ENCODE results near the gene B9D2. TPM values are rescaled to one million over a fixed set of nuclear protein-coding genes. Genes with fewer than 3 reads are reported as not detected.

Gene B9D2
- total and polyA plus RNA-seq, 2 experiments from 2014 or later, result 2.7 to 7.4 TPM

DNA sequence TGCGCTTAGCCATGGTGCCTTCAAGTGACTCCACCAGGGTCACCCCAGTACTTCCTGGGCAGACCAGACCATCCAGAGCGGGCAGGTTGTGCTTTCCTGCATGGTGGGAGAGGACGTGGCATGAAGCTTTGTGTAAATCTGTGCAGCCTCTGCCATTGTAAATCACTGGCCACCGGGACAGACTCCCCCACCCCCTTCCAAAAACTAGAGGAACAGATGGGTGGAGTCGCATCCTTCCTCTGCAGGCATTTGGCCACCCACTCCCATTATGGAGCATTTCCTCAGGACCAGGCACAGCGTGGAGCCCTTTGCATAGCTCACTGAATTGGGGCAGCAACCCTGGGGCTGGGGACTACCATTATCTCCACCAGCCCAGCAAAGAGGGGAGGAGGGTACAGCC is 41.8 kb upstream of the B9D2 start:
- no peak overlapping the region for H3K4me2 ChIP-seq
- H4K20me1 ChIP-seq (replicated peaks; ENCODE audit: insufficient read depth), result no peaks in the 10 kb centered on the region; the same call in 1 of the 2 replicates
- H3K4me1 ChIP-seq (ENCODE audit: insufficient read depth), result no peaks in the 10 kb centered on the region
- no peaks in the 10 kb centered on the region for H3K36me3 ChIP-seq (ENCODE audit: insufficient read depth)
- Mint-ChIP-seq H3K4me1 (peaks cover 8% of the 10 kb centered on the region), H3K36me3 (ENCODE audit: low read depth) (peaks cover 3% of the 10 kb centered on the region; the same call in 2 of the 3 replicates), H3K27me3 (ENCODE audit: insufficient read depth, low read depth, poor library complexity) (peaks cover 2% of the 10 kb centered on the region), H3K27ac (no peak overlapping the region), H3K9me3 (no peaks in the 10 kb centered on the region), H3K4me3 (no peak overlapping the region)
- no peak overlapping the region for H2AFZ ChIP-seq
- H3K79me2 ChIP-seq (replicated peaks; ENCODE audit: insufficient read depth), result no peaks in the 10 kb centered on the region
- H3K4me3 ChIP-seq, result no peak overlapping the region
- H3K27ac ChIP-seq (ENCODE audit: low read depth), result no peak overlapping the region
- no peaks in the 10 kb centered on the region for H3K9me2 ChIP-seq (ENCODE audit: insufficient read depth)
- H3F3A ChIP-seq (replicated peaks; ENCODE audit: low read depth), result peaks cover 7% of the 10 kb centered on the region; the same call in 1 of the 2 replicates
- ATAC-seq (no peak), DNase-seq (ENCODE audit: low spot score) (no peak)
- H3K27me3 ChIP-seq (ENCODE audit: insufficient read depth), result no peaks in the 10 kb centered on the region
- TF ChIP-seq NANOG (IDR thresholded peaks at IDR 0.05; ENCODE audit: borderline replicate concordance) (no peak), ZNF331 (CRISPR knock-in tag; IDR thresholded peaks at IDR 0.05; ENCODE audit: low read depth) (no peak), JUNB (IDR thresholded peaks at IDR 0.05; ENCODE audit: unreplicated experiment) (no peak), STAT1 (IDR thresholded peaks at IDR 0.05; ENCODE audit: unreplicated experiment) (no peak), CREB1 (CRISPR knock-in tag; IDR thresholded peaks at IDR 0.05; ENCODE audit: low read depth) (no peak), EZH2 (IDR thresholded peaks at IDR 0.05; ENCODE audit: low read depth, unreplicated experiment) (no peak), EZH2phosphoT487 (IDR thresholded peaks at IDR 0.05; ENCODE audit: unreplicated experiment) (no peak), ZNF114 (CRISPR knock-in tag; IDR thresholded peaks at IDR 0.05) (no peak), POLR2AphosphoS5 (IDR thresholded peaks at IDR 0.05; ENCODE audit: low read depth) (no peak)
- TF ChIP-seq, protein P1, sequence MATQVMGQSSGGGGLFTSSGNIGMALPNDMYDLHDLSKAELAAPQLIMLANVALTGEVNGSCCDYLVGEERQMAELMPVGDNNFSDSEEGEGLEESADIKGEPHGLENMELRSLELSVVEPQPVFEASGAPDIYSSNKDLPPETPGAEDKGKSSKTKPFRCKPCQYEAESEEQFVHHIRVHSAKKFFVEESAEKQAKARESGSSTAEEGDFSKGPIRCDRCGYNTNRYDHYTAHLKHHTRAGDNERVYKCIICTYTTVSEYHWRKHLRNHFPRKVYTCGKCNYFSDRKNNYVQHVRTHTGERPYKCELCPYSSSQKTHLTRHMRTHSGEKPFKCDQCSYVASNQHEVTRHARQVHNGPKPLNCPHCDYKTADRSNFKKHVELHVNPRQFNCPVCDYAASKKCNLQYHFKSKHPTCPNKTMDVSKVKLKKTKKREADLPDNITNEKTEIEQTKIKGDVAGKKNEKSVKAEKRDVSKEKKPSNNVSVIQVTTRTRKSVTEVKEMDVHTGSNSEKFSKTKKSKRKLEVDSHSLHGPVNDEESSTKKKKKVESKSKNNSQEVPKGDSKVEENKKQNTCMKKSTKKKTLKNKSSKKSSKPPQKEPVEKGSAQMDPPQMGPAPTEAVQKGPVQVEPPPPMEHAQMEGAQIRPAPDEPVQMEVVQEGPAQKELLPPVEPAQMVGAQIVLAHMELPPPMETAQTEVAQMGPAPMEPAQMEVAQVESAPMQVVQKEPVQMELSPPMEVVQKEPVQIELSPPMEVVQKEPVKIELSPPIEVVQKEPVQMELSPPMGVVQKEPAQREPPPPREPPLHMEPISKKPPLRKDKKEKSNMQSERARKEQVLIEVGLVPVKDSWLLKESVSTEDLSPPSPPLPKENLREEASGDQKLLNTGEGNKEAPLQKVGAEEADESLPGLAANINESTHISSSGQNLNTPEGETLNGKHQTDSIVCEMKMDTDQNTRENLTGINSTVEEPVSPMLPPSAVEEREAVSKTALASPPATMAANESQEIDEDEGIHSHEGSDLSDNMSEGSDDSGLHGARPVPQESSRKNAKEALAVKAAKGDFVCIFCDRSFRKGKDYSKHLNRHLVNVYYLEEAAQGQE (IDR thresholded peaks at IDR 0.05; ENCODE audit: unreplicated experiment), result no peak
- TF ChIP-seq, protein P2, sequence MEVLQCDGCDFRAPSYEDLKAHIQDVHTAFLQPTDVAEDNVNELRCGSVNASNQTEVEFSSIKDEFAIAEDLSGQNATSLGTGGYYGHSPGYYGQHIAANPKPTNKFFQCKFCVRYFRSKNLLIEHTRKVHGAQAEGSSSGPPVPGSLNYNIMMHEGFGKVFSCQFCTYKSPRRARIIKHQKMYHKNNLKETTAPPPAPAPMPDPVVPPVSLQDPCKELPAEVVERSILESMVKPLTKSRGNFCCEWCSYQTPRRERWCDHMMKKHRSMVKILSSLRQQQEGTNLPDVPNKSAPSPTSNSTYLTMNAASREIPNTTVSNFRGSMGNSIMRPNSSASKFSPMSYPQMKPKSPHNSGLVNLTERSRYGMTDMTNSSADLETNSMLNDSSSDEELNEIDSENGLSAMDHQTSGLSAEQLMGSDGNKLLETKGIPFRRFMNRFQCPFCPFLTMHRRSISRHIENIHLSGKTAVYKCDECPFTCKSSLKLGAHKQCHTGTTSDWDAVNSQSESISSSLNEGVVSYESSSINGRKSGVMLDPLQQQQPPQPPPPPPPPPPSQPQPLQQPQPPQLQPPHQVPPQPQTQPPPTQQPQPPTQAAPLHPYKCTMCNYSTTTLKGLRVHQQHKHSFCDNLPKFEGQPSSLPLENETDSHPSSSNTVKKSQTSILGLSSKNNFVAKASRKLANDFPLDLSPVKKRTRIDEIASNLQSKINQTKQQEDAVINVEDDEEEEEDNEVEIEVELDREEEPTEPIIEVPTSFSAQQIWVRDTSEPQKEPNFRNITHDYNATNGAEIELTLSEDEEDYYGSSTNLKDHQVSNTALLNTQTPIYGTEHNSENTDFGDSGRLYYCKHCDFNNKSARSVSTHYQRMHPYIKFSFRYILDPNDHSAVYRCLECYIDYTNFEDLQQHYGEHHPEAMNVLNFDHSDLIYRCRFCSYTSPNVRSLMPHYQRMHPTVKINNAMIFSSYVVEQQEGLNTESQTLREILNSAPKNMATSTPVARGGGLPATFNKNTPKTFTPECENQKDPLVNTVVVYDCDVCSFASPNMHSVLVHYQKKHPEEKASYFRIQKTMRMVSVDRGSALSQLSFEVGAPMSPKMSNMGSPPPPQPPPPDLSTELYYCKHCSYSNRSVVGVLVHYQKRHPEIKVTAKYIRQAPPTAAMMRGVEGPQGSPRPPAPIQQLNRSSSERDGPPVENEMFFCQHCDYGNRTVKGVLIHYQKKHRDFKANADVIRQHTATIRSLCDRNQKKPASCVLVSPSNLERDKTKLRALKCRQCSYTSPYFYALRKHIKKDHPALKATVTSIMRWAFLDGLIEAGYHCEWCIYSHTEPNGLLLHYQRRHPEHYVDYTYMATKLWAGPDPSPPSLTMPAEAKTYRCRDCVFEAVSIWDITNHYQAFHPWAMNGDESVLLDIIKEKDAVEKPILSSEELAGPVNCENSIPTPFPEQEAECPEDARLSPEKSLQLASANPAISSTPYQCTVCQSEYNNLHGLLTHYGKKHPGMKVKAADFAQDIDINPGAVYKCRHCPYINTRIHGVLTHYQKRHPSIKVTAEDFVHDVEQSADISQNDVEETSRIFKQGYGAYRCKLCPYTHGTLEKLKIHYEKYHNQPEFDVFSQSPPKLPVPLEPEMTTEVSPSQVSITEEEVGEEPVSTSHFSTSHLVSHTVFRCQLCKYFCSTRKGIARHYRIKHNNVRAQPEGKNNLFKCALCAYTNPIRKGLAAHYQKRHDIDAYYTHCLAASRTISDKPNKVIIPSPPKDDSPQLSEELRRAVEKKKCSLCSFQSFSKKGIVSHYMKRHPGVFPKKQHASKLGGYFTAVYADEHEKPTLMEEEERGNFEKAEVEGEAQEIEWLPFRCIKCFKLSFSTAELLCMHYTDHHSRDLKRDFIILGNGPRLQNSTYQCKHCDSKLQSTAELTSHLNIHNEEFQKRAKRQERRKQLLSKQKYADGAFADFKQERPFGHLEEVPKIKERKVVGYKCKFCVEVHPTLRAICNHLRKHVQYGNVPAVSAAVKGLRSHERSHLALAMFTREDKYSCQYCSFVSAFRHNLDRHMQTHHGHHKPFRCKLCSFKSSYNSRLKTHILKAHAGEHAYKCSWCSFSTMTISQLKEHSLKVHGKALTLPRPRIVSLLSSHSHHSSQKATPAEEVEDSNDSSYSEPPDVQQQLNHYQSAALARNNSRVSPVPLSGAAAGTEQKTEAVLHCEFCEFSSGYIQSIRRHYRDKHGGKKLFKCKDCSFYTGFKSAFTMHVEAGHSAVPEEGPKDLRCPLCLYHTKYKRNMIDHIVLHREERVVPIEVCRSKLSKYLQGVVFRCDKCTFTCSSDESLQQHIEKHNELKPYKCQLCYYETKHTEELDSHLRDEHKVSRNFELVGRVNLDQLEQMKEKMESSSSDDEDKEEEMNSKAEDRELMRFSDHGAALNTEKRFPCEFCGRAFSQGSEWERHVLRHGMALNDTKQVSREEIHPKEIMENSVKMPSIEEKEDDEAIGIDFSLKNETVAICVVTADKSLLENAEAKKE (CRISPR knock-in tag; IDR thresholded peaks at IDR 0.05), result no peak
- TF ChIP-seq, protein P3, sequence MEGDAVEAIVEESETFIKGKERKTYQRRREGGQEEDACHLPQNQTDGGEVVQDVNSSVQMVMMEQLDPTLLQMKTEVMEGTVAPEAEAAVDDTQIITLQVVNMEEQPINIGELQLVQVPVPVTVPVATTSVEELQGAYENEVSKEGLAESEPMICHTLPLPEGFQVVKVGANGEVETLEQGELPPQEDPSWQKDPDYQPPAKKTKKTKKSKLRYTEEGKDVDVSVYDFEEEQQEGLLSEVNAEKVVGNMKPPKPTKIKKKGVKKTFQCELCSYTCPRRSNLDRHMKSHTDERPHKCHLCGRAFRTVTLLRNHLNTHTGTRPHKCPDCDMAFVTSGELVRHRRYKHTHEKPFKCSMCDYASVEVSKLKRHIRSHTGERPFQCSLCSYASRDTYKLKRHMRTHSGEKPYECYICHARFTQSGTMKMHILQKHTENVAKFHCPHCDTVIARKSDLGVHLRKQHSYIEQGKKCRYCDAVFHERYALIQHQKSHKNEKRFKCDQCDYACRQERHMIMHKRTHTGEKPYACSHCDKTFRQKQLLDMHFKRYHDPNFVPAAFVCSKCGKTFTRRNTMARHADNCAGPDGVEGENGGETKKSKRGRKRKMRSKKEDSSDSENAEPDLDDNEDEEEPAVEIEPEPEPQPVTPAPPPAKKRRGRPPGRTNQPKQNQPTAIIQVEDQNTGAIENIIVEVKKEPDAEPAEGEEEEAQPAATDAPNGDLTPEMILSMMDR (conservative IDR thresholded peaks at IDR 0.05; ENCODE audit: low read depth in 2 of 2), result no peak
- TF ChIP-seq, protein P4, sequence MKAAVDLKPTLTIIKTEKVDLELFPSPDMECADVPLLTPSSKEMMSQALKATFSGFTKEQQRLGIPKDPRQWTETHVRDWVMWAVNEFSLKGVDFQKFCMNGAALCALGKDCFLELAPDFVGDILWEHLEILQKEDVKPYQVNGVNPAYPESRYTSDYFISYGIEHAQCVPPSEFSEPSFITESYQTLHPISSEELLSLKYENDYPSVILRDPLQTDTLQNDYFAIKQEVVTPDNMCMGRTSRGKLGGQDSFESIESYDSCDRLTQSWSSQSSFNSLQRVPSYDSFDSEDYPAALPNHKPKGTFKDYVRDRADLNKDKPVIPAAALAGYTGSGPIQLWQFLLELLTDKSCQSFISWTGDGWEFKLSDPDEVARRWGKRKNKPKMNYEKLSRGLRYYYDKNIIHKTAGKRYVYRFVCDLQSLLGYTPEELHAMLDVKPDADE (IDR thresholded peaks at IDR 0.05), result no peak
